OCI-LY3 (cell line): ENCODE results near the gene TMEM238.

Experiments
- CTCF ChIP-seq: fragments of 200-600, 300-600 bp; sonication (generic); IDR thresholded peaks from 2 replicates; pipeline ENCODE4 v1.5.1; 2014; ENCODE audit warnings: antibody characterized with exemption, low read length, low read depth
- EZH2phosphoT487 ChIP-seq: fragments of 200-600 bp; shearing (Covaris generic); IDR thresholded peaks from 2 replicates; pipeline ENCODE4 v1.6.1; 2018; ENCODE audit warnings: antibody characterized with exemption, mixed run types, low read depth

- TF ChIP-seq CTCF (no peak), EZH2phosphoT487 (no peak)
Observed at GRCh38 chr19:55387736-55388497, 3.8 kb upstream of the TMEM238 start.
